BJ (cell line): ENCODE measurements around the gene GRB2. TPM values are rescaled to one million over a fixed set of nuclear protein-coding genes. Genes with fewer than 3 reads are reported as not detected.
"Not testable (repeated sequence)": the region's sequence is repeated elsewhere in the genome, so short reads cannot be mapped to it uniquely, and the experiment has no call there.

Experiments used
- CTCF ChIA-PET: fragments of 350-600 bp; formaldehyde crosslinking; extraction: SDS; loops from one replicate; lab custom pipeline; 2021; ENCODE audit warnings: antibody characterized with exemption, inconsistent platforms; lab: Yijun Ruan, JAX
- POLR2A ChIA-PET: fragments of 300-600 bp; sonication (Branson Sonifier 250); formaldehyde crosslinking; extraction: SDS; loops from one replicate; lab custom pipeline; 2021; ENCODE audit warnings: antibody characterized with exemption; lab: Charles Lee
- DNase-seq: peaks from one replicate; pipeline ENCODE4 v3.0.0-alpha.2; 2011; ENCODE audit warnings: low read depth
- H3K27me3 ChIP-seq: 2 replicates; pipeline ENCODE4 v1.6.0; 2011; ENCODE audit warnings: low read length; ENCODE audit not compliant: control insufficient read depth, insufficient read depth
- H3K36me3 ChIP-seq: 2 replicates; pipeline ENCODE4 v1.5.1; 2011; ENCODE audit warnings: low read length; ENCODE audit not compliant: control insufficient read depth, insufficient read depth
- H3K4me3 ChIP-seq: 2 replicates; pipeline ENCODE4 v1.5.1; 2011; ENCODE audit warnings: low read depth, mild to moderate bottlenecking, control low read depth, low read length
- polyA plus RNA-seq: library from polyadenylated mRNA; depleted of rRNA; stranded (reverse); fragments of >200 nt; gene quantifications from 2 replicates; pipeline ENCODE4 v1.2.3, GENCODE V29; 2011
- TF ChIP-seq, protein P1 (sequence below): IDR thresholded peaks from 2 replicates; pipeline ENCODE4 v1.5.1; 2011; ENCODE audit warnings: low read depth, mild to moderate bottlenecking, control low read depth, inconsistent platforms, low read length, moderate library complexity; ENCODE audit not compliant: insufficient read depth

The GRB2 gene
- polyA plus RNA-seq, 1 experiment = 50.7 TPM

DNA sequence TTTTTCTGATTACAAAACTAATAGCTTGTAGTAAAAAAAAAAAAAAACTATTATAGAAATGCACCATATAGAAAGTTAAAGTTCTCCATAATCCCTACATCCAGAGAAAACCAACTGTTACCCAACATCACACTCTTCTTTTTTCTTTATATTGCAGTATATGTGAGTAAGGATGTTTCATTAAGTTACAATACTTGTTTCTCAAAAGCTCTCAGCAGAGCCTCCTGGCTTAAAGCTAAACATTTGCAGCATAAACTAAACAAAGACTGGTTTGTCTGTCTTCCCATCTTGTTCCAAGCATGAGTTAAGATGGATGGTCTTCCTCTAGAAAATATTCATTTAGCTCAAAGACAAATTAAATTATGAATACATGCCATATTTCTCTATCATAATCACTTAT is 25.2 kb downstream of the GRB2 start:
- no peaks in the 10 kb centered on the region for H3K27me3 ChIP-seq
- POLR2A ChIA-PET = no interaction called here
- no peak overlapping the region for H3K4me3 ChIP-seq
- CTCF ChIA-PET = interaction anchor here (1.7 kb wide), 1 partner anchor 18 kb away, joined by 4 read pairs; no protein-coding TSS in a partner anchor
- no peaks in the 10 kb centered on the region; the same call in 1 of the 2 replicates for H3K36me3 ChIP-seq
- DNase-seq = no peak
- TF ChIP-seq, protein P1, sequence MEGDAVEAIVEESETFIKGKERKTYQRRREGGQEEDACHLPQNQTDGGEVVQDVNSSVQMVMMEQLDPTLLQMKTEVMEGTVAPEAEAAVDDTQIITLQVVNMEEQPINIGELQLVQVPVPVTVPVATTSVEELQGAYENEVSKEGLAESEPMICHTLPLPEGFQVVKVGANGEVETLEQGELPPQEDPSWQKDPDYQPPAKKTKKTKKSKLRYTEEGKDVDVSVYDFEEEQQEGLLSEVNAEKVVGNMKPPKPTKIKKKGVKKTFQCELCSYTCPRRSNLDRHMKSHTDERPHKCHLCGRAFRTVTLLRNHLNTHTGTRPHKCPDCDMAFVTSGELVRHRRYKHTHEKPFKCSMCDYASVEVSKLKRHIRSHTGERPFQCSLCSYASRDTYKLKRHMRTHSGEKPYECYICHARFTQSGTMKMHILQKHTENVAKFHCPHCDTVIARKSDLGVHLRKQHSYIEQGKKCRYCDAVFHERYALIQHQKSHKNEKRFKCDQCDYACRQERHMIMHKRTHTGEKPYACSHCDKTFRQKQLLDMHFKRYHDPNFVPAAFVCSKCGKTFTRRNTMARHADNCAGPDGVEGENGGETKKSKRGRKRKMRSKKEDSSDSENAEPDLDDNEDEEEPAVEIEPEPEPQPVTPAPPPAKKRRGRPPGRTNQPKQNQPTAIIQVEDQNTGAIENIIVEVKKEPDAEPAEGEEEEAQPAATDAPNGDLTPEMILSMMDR = no peak

DNA sequence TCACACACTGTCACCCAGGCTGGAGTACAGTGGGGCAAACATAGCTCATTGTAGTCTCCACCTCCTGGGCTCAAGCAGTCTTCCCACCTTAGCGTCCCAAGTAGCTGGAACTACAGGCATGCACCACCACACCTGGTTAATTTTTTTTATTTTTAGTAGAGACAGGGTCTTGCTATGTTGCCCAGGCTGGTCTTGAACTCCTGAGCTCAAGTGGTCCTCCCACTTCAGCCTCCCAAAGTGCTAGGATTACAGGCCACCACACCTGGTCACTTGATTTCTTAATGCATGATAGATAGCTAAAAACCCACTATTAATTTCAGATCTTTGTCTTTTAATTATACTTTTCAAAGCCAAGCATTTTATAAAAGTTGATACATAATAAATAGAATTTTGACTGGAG is 26.1 kb downstream of the GRB2 start:
- H3K27me3 ChIP-seq, DNase-seq, H3K4me3 ChIP-seq, H3K36me3 ChIP-seq, POLR2A ChIA-PET: not testable (repeated sequence)
- CTCF ChIA-PET = interaction anchor here (1.0 to 1.7 kb wide), 2 partner anchors 15 to 17 kb away, joined by 3 to 4 read pairs; no protein-coding TSS in a partner anchor

DNA sequence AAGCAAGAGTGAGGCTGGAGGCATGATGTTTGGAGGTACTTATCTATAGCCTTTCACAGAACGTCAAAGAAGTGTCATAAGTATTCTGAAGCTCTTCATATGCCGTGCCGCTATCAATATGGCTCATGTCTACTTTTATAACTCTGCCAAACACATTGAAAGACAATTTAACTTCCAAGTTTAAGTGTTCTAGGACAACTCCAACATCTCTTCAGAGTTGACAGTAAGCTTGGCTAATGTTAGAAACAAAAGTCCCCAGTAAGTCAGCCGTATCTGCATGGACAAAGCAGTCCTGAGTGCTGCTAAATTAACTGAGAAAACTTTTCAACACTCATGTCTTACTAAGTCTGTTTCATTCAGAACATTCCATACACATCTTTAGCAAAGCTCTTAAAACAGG is 32.2 kb downstream of the GRB2 start:
- H3K27me3 ChIP-seq = no peaks in the 10 kb centered on the region
- TF ChIP-seq, protein P1 = no peak
- ChIA-PET POLR2A (no interaction called here), CTCF (interaction anchor here (1.4 to 1.9 kb wide), 2 partner anchors 10 to 102 kb away, joined by 3 to 6 read pairs; partner anchors contain the start of gene MIF4GD)
- H3K36me3 ChIP-seq = no peaks in the 10 kb centered on the region; the same call in 1 of the 2 replicates
- no peak for DNase-seq
- H3K4me3 ChIP-seq = no peak overlapping the region

DNA sequence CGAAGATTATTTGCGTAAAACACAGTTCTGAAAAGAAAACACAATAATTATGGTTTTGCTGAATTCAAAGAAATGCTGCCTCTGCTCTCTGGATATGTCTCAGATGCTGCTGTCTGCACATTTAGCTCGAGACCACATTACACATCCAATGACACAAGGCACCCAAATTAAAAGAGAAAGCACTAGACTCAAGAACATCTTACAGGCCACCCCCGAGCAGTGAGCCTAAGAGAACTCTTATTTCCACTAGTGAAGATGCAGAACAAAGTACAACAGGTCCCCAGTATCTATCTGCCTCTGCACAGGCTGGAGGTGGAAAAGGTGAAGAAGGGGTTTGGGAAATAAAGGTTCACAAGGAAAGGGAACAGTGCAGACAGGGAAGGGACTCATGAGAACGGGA is 33.5 kb downstream of the GRB2 start:
- Histone ChIP-seq H3K4me3 (no peak overlapping the region), H3K27me3 (no peaks in the 10 kb centered on the region), H3K36me3 (no peaks in the 10 kb centered on the region; the same call in 1 of the 2 replicates)
- TF ChIP-seq, protein P1 = no peak
- POLR2A ChIA-PET = no interaction called here
- CTCF ChIA-PET = no interaction called here
- no peak for DNase-seq

DNA sequence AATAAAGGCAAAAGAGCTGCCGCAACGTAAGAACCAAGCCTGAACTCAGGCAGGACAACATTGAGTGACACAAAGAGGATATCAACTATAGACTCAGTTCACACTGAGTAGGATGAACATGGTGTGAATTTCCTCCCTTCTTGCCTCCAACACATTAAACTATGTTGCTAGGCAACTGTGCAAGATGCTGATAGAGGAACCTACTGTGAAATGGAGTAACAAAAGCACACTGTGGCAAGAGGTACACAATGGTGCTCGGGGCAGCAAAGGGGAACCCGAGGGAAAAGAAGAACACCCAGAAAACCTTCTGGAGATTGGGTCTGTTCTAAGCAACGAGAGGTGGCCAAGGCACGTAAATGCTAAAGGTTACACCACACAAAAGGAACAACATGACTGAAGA is 34.1 kb downstream of the GRB2 start:
- ChIA-PET CTCF (no interaction called here), POLR2A (no interaction called here)
- Histone ChIP-seq H3K36me3 (no peaks in the 10 kb centered on the region; the same call in 1 of the 2 replicates), H3K4me3 (no peak overlapping the region), H3K27me3 (no peaks in the 10 kb centered on the region)
- TF ChIP-seq, protein P1 = no peak
- DNase-seq = no peak
